PC-9 (cell line): ENCODE data around the gene KCNQ5. TPM values are rescaled to one million over a fixed set of nuclear protein-coding genes. Genes with fewer than 3 reads are reported as not detected.

ENCODE experiments used
- BruUV-seq: library from RNA; stranded (reverse); fragments of 400-500 nt; replicated peaks from 2 replicates; lab custom pipeline; 2021; lab: Mats Ljungman, UMichigan
- CTCF ChIA-PET: fragments of 300-600 bp; sonication (Branson Sonifier 250); formaldehyde crosslinking; loops from one replicate; lab custom pipeline; 2022; ENCODE audit warnings: antibody characterized with exemption; lab: Charles Lee
- POLR2A ChIA-PET: fragments of 300-600 bp; sonication (Branson Sonifier 250); formaldehyde crosslinking; loops from one replicate; lab custom pipeline; 2022; ENCODE audit warnings: antibody characterized with exemption; ENCODE audit not compliant: unreplicated experiment; lab: Charles Lee
- DNase-seq, 2 experiments: peaks; one replicate each; pipeline versions ENCODE4 v3.0.0 to v3.0.0-alpha.2; 2015 to 2022; ENCODE audit warnings: mixed read lengths in 1 of 2
- H2AFZ ChIP-seq: fragments of 200-600 bp; sonication (generic); 2 replicates; pipeline ENCODE4 v1.8.1; 2017; ENCODE audit warnings: antibody characterized with exemption
- H3F3A ChIP-seq: fragments of 200-600 bp; sonication (generic); 2 replicates; pipeline ENCODE4 v1.8.1; 2017; ENCODE audit warnings: antibody characterized with exemption, mild to moderate bottlenecking, low read depth; ENCODE audit not compliant: insufficient read depth
- H3K27ac ChIP-seq: fragments of 200-600 bp; sonication (generic); 2 replicates; pipeline ENCODE4 v1.6.1; 2016; ENCODE audit warnings: mixed run types
- H3K27me3 ChIP-seq: fragments of 200-600 bp; sonication (generic); 2 replicates; pipeline ENCODE4 v1.6.1; 2016; ENCODE audit warnings: low read depth, mixed run types; ENCODE audit not compliant: insufficient read depth
- H3K36me3 ChIP-seq: fragments of 200-600 bp; sonication (generic); 2 replicates; pipeline ENCODE4 v1.6.1; 2016; ENCODE audit warnings: low read depth, mixed run types
- H3K4me1 ChIP-seq: fragments of 200-600 bp; sonication (generic); replicated peaks from 2 replicates; pipeline ENCODE4 v1.6.1; 2016; ENCODE audit warnings: mixed run types; ENCODE audit not compliant: insufficient read depth
- H3K4me2 ChIP-seq: fragments of 200-600 bp; sonication (generic); 2 replicates; pipeline ENCODE4 v1.6.1; 2017; ENCODE audit warnings: mixed run types
- H3K4me3 ChIP-seq: fragments of 200-600 bp; sonication (generic); 2 replicates; pipeline ENCODE4 v1.6.1; 2016; ENCODE audit warnings: mixed run types
- H3K79me2 ChIP-seq: fragments of 200-600 bp; sonication (generic); 2 replicates; pipeline ENCODE4 v1.6.1; 2017; ENCODE audit warnings: low read depth, mixed run types
- H3K9me2 ChIP-seq: fragments of 200-600 bp; sonication (generic); 2 replicates; pipeline ENCODE4 v1.8.1; 2017; ENCODE audit warnings: mild to moderate bottlenecking; ENCODE audit not compliant: insufficient read depth
- H3K9me3 ChIP-seq: fragments of 200-600 bp; sonication (generic); 2 replicates; pipeline ENCODE4 v1.8.1; 2016; ENCODE audit warnings: low read depth; ENCODE audit not compliant: insufficient read depth
- H4K20me1 ChIP-seq: fragments of 200-600 bp; sonication (generic); 2 replicates; pipeline ENCODE4 v1.8.1; 2017; ENCODE audit not compliant: insufficient read depth
- CTCF ChIP-seq: fragments of 200-600 bp; sonication (generic); conservative IDR thresholded peaks from 2 replicates; pipeline ENCODE4 v1.6.1; 2017; ENCODE audit warnings: mixed run types, antibody characterized with exemption, mild to moderate bottlenecking, moderate library complexity
- EZH2 ChIP-seq: fragments of 200-600 bp; sonication (generic); IDR thresholded peaks from 2 replicates; pipeline ENCODE4 v1.8.0; 2017; ENCODE audit warnings: antibody characterized with exemption, low read depth
- intact Hi-C: fragments of 100-400 bp; cut with micrococcal nuclease; formaldehyde crosslinking; loops from one replicate; pipeline ENCODE4 v1.10.0; 2022; ENCODE audit not compliant: unreplicated experiment
- total RNA-seq: library from RNA; stranded (reverse); gene quantifications from 2 replicates; pipeline ENCODE4 v1.2.3, GENCODE V29; 2021

The KCNQ5 gene
- total RNA-seq, 1 experiment from 2014 or later: 0.20 TPM

DNA sequence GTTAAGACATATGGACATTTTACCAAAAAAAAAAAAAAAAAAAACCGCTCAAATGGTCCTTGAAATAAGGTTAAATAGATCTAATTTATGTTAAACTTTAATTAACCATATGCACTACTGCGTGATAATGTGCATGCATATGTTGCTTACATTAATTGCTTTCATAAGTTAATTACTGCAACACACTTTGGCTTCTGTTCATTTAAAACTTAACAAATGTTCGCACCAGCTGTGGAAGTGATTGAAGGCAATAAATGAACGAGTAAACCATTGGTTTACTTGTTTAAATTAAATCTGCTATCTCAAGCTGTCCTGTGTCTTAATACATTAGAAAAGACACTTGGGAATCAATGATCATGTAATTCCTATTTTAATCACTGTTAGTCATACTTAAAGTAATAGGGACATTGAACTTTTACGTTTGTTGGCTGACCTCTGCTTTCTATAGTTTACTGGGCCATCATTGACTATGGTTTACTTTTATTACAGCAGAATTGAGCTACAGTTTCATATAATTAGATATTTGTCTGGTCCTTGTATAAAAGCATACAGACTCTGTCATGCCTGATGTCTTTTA lies 308.8 kb downstream of the KCNQ5 start:
- no peak overlapping the region for H2AFZ ChIP-seq
- no TSS peak for BruUV-seq
- POLR2A ChIA-PET: no interaction called here

DNA sequence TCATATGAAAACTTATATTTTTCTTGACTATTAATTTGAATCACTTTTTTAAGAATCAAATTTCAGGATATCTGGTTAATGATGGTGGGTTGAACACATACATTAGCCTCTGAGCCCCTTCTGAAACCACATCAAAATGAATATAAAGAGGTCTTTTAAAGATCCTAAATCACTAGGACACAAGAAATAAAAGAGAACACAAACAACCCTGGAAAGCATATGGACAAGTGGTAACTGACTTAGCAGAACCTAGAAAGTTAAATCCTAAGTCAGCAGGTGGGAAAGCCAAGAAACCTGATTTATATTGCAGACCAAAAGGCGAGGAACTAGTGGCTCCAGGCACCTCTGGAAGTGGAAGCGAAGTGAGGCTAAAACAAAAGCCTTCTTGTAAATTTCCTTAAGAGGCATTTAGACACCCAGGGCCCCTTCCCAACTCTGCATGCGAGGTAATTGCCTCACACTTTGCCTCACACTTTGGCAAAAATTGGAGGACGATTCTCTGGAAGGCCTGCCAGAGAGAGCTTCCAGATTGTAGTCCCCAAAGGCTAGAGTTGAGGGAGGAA lies 309.5 kb downstream of the KCNQ5 start:
- no peaks in the 10 kb centered on the region for H3K79me2 ChIP-seq
- CTCF ChIA-PET: no interaction called here
- no peaks in the 10 kb centered on the region for H3K36me3 ChIP-seq
- H3K4me1 ChIP-seq: no peaks in the 10 kb centered on the region
- H3K9me3 ChIP-seq: no peaks in the 10 kb centered on the region
- H3K27ac ChIP-seq: no peak overlapping the region
- no TSS peak for BruUV-seq
- intact Hi-C loops: no loop called here
- no peak for DNase-seq
- H3K4me3 ChIP-seq: no peak overlapping the region
- H3F3A ChIP-seq: no peaks in the 10 kb centered on the region
- H3K4me2 ChIP-seq: no peak overlapping the region
- TF ChIP-seq CTCF (no peak), EZH2 (no peak)
- H2AFZ ChIP-seq: no peak overlapping the region
- no peaks in the 10 kb centered on the region for H3K27me3 ChIP-seq
- H3K9me2 ChIP-seq: no peaks in the 10 kb centered on the region
- no peaks in the 10 kb centered on the region for H4K20me1 ChIP-seq
- POLR2A ChIA-PET: no interaction called here

More for the DNA sequence above, 308.8 kb downstream of the KCNQ5 start:
- H3K4me3 ChIP-seq: no peak overlapping the region
- H3K27me3 ChIP-seq: no peaks in the 10 kb centered on the region
- no peak for DNase-seq
- H3K9me3 ChIP-seq: no peaks in the 10 kb centered on the region
- TF ChIP-seq CTCF: no peak
- no peak for TF ChIP-seq EZH2
- H3F3A ChIP-seq: no peaks in the 10 kb centered on the region
- CTCF ChIA-PET: no interaction called here
- intact Hi-C loops: no loop called here
- H4K20me1 ChIP-seq: no peaks in the 10 kb centered on the region
- no peaks in the 10 kb centered on the region for H3K4me1 ChIP-seq
- no peaks in the 10 kb centered on the region for H3K9me2 ChIP-seq
- H3K79me2 ChIP-seq: no peaks in the 10 kb centered on the region
- H3K4me2 ChIP-seq: no peak overlapping the region
- no peaks in the 10 kb centered on the region for H3K36me3 ChIP-seq
- no peak overlapping the region for H3K27ac ChIP-seq

GRCh38 chr6:72933233-72933632 lies 311.4 kb downstream of the KCNQ5 start:
- Histone ChIP-seq H3K4me3 (no peak overlapping the region), H3K36me3 (no peaks in the 10 kb centered on the region), H2AFZ (no peak overlapping the region), H3K9me3 (no peaks in the 10 kb centered on the region), H3K27ac (no peak overlapping the region), H3K9me2 (no peaks in the 10 kb centered on the region), H4K20me1 (no peaks in the 10 kb centered on the region), H3K79me2 (no peaks in the 10 kb centered on the region), H3K4me2 (no peak overlapping the region), H3K27me3 (no peaks in the 10 kb centered on the region), H3F3A (no peaks in the 10 kb centered on the region), H3K4me1 (no peaks in the 10 kb centered on the region)
- DNase-seq: no peak
- intact Hi-C loops: no loop called here
- no TSS peak for BruUV-seq
- TF ChIP-seq EZH2 (no peak), CTCF (no peak)
- ChIA-PET POLR2A (no interaction called here), CTCF (no interaction called here)
